Activated B cell treated with CpG ODN at 0.5 μM for 24 hours (primary cell): ENCODE results near the gene ARL8A. TPM values are rescaled to one million over a fixed set of nuclear protein-coding genes. Genes with fewer than 3 reads are reported as not detected.

ENCODE experiments used
- ATAC-seq: fragments of 200-7000 bp; cut with Tn5 transposase; one replicate; pipeline ENCODE4 v1.10.0; 2021; ENCODE audit warnings: low read depth, mild to moderate bottlenecking, moderate library complexity
- CTCF ChIA-PET: fragments of 350-600 bp; sonication (Branson Sonifier 250); formaldehyde crosslinking; loops from one replicate; lab custom pipeline; 2021; ENCODE audit warnings: antibody characterized with exemption; lab: Charles Lee
- POLR2A ChIA-PET: fragments of 350-600 bp; sonication (Branson Sonifier 250); formaldehyde crosslinking; loops from one replicate; lab custom pipeline; 2021; ENCODE audit warnings: antibody characterized with exemption; lab: Charles Lee
- DNase-seq: peaks from one replicate; pipeline ENCODE4 v3.0.0; 2022
- H3K27ac Mint-ChIP-seq: one replicate; pipeline ENCODE4 v1.8.0; 2020; ENCODE audit warnings: mixed read lengths
- H3K27me3 Mint-ChIP-seq: one replicate; pipeline ENCODE4 v1.8.0; 2021; ENCODE audit warnings: mixed read lengths
- H3K36me3 Mint-ChIP-seq: one replicate; pipeline ENCODE4 v1.8.0; 2021; ENCODE audit warnings: low read depth, mixed read lengths
- H3K4me1 Mint-ChIP-seq: one replicate; pipeline ENCODE4 v1.8.0; 2021; ENCODE audit warnings: mixed read lengths
- H3K4me3 Mint-ChIP-seq: one replicate; pipeline ENCODE4 v1.8.0; 2020; ENCODE audit warnings: mild to moderate bottlenecking, mixed read lengths
- H3K9me3 Mint-ChIP-seq: one replicate; pipeline ENCODE4 v1.8.0; 2020; ENCODE audit warnings: mixed read lengths
- intact Hi-C: fragments of 100-400 bp; cut with micrococcal nuclease; formaldehyde crosslinking; loops from one replicate; pipeline ENCODE4 v1.15.1; 2024
- total RNA-seq: library from RNA; stranded (reverse); gene quantifications from 2 replicates; pipeline ENCODE4 v1.2.3, GENCODE V29; 2022
- TF ChIP-seq, protein P1 (sequence below): fragments of 200-600 bp; IDR thresholded peaks from one replicate; pipeline ENCODE4 v1.8.0; 2022; ENCODE audit warnings: antibody characterized with exemption, mild to moderate bottlenecking

ARL8A gene
- total RNA-seq, 1 donor from 2014 or later = 58.0 TPM

DNA sequence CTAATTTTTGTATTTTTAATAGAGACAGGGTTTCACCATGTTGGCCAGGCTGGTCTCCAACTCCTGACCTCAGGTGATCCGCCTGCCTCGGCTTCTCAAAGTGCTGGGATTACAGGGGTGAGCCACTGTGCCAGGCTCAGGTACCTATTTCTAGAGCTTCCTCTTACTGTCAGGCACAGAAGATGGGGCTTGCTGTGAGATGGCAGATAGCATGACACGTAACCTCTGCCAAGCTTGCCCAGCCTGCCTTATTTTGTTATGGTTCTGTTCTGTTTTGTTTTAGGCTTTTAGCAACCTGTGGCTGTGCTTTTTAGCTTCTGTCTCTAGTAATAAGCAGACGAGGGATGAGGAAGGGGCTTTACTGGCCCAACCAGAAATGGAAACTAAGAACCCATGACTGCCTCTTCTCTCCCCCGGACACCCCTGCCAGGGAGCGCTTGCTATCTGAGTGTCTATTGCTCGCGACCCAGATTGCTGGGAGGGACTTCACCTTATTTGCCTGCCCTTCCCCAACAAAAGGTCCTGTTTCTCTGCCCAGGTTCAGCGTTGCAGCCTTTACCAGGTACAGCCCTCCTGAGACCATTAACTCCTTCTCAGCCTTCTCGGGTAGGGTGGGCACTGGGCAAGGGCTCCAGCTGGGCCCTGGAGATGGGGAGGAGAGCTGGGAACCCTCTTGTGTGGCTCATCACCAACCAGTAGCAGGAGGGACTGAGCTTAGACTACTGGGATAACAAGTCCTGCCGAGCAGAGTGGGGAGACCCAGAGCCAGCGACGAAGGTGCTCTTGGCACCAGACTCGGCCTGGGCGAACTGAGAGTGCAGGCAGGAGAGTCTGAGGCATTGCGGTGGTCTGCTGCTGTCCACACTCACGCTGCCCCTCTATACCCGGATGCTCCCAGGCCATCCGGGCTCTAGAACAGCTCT, 35.6 kb upstream of the ARL8A start:
- ATAC-seq (no peak), DNase-seq (no peak)
- peaks cover 4% of the 10 kb centered on the region for H3K4me1 Mint-ChIP-seq
- peaks cover 16% of the 10 kb centered on the region for H3K27me3 Mint-ChIP-seq
- no peaks in the 10 kb centered on the region for H3K36me3 Mint-ChIP-seq
- H3K27ac Mint-ChIP-seq = no peak overlapping the region
- intact Hi-C loops = no loop called here
- no peak overlapping the region for H3K4me3 Mint-ChIP-seq
- ChIA-PET POLR2A (interaction anchor here (0.6 kb wide), 1 partner anchor 20 kb away, joined by 3 read pairs; the partner anchor contains the start of gene PTPN7), CTCF (interaction anchor here (1.2 to 1.5 kb wide), 2 partner anchors 10 to 13 kb away, joined by 4 to 6 read pairs; no protein-coding TSS in a partner anchor)
- TF ChIP-seq, protein P1, sequence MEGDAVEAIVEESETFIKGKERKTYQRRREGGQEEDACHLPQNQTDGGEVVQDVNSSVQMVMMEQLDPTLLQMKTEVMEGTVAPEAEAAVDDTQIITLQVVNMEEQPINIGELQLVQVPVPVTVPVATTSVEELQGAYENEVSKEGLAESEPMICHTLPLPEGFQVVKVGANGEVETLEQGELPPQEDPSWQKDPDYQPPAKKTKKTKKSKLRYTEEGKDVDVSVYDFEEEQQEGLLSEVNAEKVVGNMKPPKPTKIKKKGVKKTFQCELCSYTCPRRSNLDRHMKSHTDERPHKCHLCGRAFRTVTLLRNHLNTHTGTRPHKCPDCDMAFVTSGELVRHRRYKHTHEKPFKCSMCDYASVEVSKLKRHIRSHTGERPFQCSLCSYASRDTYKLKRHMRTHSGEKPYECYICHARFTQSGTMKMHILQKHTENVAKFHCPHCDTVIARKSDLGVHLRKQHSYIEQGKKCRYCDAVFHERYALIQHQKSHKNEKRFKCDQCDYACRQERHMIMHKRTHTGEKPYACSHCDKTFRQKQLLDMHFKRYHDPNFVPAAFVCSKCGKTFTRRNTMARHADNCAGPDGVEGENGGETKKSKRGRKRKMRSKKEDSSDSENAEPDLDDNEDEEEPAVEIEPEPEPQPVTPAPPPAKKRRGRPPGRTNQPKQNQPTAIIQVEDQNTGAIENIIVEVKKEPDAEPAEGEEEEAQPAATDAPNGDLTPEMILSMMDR = no peak
- H3K9me3 Mint-ChIP-seq = no peaks in the 10 kb centered on the region

DNA sequence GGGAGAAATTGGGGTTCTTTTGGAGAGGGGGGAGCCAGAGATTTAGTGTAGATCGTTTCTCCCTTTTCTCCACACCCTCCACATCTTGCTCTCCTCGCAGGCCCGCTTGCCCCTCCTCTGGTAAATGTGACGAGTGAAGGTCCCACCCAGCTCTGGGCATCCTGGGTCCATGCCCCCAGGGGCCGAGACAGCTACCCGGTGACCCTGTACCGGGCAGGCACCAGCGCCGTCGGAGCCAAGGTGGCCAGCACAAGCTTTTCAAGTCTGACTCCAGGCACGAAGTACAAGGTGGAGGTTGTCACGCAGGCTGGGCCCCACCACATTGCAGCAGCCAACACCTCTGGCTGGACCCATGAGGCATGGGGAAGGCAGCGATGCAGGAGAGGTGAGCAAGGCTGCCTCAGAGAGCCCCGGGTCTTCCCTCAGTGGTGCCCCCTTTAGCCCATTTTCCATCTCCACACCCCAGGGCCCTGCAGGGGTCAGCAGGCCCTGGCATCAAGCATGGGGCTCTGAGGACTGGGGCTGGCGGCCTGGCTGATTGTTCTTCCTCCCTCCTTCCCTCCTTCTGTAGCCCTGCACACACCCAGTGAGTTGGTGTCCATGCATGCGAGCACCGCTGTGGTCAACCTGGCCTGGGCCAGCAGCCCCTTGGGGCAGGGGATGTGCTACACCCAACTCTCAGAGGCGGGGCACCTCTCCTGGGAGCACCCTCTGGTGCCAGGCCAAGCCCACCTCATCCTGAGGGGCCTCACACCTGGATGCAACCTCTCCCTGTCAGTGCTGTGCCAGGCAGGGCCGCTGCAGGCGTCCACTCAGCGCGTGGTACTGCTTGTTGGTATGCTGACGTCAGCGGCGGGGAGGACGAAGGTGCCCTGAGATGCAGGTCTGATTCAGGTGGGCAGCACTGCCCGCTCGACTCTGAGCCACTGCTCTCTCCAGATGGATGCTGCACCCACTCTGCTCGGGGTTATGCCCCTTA, 32.7 kb upstream of the ARL8A start:
- no peak for ATAC-seq
- Mint-ChIP-seq H3K9me3 (no peaks in the 10 kb centered on the region), H3K4me1 (peaks cover 2% of the 10 kb centered on the region), H3K27ac (no peak overlapping the region), H3K4me3 (no peak overlapping the region), H3K36me3 (no peaks in the 10 kb centered on the region), H3K27me3 (peaks cover 4% of the 10 kb centered on the region)
- TF ChIP-seq, protein P1 = no peak
- ChIA-PET CTCF (interaction anchor here (0.9 kb wide), 2 partner anchors 8 to 12 kb away, joined by 3 to 4 read pairs; no protein-coding TSS in a partner anchor), POLR2A (no interaction called here)
- no peak for DNase-seq
- intact Hi-C loops = no loop called here

GRCh38 chr1:202173993-202174392, 29.5 kb upstream of the ARL8A start:
- Mint-ChIP-seq H3K27ac (no peak overlapping the region), H3K9me3 (no peaks in the 10 kb centered on the region), H3K4me1 (no peaks in the 10 kb centered on the region), H3K27me3 (no peaks in the 10 kb centered on the region), H3K4me3 (no peak overlapping the region), H3K36me3 (no peaks in the 10 kb centered on the region)
- POLR2A ChIA-PET = no interaction called here
- DNase-seq (no peak), ATAC-seq (no peak)
- CTCF ChIA-PET = interaction anchor here (0.9 to 1.5 kb wide), 4 partner anchors 12 to 20 kb away, joined by 3 to 5 read pairs (median 4); no protein-coding TSS in a partner anchor
- intact Hi-C loops = no loop called here
- TF ChIP-seq, protein P1 = no peak

DNA sequence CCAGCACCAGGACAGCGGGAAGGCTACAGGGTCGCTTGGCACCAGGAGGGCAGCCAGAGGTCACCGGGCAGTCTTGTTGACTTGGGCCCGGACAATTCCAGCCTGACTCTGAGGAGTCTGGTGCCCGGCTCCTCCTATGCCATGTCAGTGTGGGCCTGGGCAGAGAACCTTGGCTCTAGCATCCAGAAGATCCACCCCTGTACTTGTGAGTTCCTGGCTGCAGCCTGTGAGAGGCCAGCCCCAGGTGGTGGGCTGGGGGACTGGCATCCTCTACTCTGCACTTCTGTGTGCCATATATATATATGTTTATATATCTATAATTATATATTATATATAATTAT, 27.4 kb upstream of the ARL8A start:
- no peak for DNase-seq
- no peaks in the 10 kb centered on the region for H3K9me3 Mint-ChIP-seq
- ChIA-PET POLR2A (no interaction called here), CTCF (no interaction called here)
- ATAC-seq = no peak
- intact Hi-C loops = no loop called here
- H3K4me3 Mint-ChIP-seq = no peak overlapping the region
- H3K27ac Mint-ChIP-seq = no peak overlapping the region
- H3K27me3 Mint-ChIP-seq = peaks cover 1% of the 10 kb centered on the region
- H3K36me3 Mint-ChIP-seq = no peaks in the 10 kb centered on the region
- TF ChIP-seq, protein P1 = no peak
- H3K4me1 Mint-ChIP-seq = no peaks in the 10 kb centered on the region
